NCI-H2081 (cell line): ENCODE measurements around the gene PPL.
"Not testable (repeated sequence)": the region's sequence is repeated elsewhere in the genome, so short reads cannot be mapped to it uniquely, and the experiment has no call there.

Source experiments
- DNase-seq, 2 experiments: peaks; one replicate each; lab custom pipeline; 2025; lab: John Stamatoyannopoulos, UW

The PPL gene

DNA sequence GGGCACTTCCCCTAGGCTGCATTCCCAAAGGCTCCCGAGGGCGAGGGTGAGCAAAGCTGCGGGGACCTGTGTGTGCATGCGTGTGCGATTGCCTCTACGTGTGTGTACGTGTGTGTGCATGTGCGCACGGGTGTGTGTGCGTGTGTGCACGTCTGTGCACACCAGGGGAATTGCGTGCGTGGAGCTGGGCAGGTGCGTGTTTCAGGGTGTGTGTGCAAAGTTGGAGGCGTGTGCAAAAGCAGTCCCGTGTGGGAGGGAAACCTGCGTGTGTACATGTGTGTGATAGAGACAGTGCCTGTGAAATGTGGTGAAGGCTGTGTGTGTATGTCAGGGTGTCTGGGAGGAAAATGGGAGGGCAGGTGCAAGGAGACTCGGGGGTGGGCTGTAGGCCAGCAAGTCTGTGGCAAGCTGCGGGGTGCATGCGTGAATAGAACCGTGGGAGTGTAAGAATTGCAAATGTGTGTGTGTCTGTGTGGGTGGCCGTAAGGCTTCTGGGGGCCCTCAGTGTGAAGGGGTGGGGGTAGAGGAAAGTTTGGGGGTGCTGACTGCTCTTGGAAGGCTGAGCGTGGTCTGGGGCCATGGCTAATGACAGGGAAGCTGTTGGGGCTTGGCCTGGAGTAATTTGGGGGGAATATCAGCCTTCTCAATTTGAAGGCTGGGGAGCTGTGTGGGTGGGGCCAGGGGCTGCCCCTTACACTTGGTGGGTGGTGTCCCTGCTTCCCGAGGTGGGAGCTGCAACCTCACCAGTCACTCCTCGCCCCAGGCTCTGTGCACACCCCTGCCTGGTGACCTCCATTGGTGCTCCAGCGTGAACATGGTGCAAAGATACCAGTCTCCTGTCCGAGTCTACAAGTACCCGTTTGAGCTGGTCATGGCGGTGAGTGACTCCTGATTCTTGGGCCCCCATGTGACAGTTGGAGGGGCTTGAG is 21.8 kb upstream of the PPL start:
- no peak for DNase-seq

- peak; percentile 92 to 98 for DNase-seq
Measured at GRCh38 chr16:4957720-4958509, 21.0 kb upstream of the PPL start, which contains the start of gene SEC14L5. Gene SEC14L5 (plus strand): TSS chr16:4958330. CDS start chr16:4959324, 994 bp downstream.

DNA sequence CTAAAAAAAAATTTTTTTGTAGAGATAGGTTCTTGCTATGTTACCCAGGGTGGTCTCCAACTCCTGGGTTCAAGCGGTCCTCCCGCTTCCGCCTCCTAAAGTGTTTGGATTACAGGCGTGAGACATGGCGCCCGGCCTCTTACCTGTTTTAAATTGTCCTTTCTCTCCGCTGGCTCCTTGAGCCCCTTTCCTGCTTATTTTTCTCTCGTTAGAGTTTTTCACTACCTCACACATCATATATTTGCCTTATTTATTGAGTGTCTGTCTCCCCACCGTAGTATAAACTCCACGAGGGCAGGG is 20.4 kb upstream of the PPL start:
- DNase-seq, result no peak

GRCh38 chr16:4954714-4955113 is 17.8 kb upstream of the PPL start:
- no peak for DNase-seq

GRCh38 chr16:4951583-4951982 is 14.6 kb upstream of the PPL start:
- DNase-seq, result not testable (repeated sequence)

GRCh38 chr16:4949986-4950385 is 13.0 kb upstream of the PPL start:
- no peak for DNase-seq

GRCh38 chr16:4948903-4949766 is 12.2 kb upstream of the PPL start:
- no peak for DNase-seq

DNA sequence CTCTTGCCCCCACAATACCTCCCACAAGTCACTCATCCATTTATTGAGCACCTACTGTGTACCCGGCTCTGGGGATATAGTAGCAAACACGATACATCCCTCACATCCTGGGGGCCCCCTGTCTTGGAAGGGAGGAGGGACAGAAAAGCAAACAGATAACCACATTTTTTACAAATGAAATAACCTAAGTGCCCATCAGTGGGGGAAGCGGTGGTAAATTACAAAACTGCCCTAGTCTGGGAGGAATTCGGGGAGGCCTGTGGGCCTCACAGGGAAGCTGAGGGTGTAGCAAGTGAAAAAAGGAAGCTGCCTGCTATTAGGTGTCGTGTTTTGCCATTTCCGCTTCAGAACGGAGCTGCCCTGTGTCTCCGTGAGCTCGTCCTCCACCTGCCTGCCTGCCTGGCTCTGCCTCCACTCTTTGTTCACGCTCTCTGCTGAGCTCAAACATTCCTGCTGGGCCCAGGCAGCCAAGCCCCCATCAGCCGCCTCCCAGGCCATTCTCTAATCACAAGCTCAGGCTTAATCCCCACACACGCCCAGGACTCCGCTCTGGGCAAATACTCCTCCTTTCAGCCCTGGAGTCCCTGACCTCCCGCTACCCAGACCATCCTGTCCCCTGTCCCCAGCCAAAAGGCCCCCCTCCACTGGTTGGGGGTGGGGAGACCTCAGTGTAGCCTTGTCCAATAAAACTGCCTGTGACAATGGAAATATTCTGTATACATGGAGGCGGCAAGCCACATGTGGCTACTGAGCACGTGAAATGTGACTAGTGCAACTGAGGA is 11.0 kb upstream of the PPL start:
- peak; percentile 68 to 90 for DNase-seq

GRCh38 chr16:4946917-4947316 is 10.0 kb upstream of the PPL start:
- DNase-seq, result no peak

GRCh38 chr16:4945560-4946502 is 8.9 kb upstream of the PPL start:
- no peak for DNase-seq

DNA sequence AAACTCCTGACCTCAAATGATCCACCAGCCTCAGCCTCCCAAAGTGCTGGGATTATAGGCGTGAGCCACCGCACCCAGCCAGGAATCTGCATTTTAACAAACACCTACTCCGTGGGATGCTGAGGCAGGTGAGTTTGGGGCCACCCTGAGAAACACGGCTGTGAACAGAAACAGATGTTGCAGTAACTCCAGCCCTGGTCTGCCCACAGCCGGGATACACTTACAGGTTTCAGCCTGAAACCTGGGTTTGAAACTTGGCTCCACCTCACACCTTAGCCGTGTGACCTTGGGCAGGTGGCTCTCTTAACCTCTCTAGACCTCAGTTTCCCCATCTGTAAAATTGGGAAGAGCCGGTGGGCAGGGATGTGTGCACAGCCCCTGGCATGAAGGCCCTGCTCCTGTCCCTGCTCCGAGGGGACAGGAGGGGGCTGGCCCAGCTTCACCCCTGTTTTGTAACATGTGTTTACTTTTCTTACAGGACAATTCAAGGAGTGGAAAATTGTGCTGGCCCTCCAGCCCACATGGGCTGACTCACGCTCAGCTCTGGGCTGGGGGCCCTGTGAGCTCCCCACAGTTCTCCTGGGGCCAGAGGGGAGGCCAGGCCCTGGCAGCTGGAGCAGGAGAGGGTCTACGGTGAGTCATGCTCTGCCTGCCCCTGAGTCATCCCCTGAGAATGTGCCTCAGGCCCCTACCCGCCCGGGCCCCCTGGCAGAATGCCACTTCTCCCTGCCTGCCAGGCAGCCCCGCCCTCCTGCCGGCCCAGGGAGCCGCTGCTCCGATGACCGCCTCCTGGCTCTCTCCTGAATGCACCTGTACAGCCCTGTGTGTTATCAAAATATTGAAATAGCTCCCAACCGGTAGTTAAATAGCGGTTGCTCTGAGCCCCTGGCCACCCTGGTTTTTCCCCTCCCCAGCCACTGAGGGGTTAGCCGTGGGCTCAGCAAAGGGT is 7.7 kb upstream of the PPL start:
- DNase-seq, result peak; percentile 93

DNA sequence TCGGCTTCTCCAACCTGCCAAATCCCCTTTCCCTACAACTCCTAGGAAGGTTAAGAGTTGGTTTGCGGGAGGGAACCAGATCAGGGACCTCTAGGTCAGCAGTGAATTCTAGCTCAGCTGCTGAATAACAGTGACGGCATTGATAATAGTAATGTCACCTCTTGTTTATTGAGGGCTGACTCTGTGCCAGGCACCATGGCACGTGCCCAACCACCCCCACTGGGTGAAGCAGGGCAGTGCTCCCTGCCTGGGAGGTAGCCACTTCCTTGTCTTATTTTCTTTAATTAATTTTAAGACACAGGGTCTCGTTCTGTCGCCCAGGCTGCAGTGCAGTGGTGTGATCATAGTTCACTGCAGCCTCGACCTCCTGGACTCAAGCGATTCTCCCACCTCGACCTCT is 5.5 kb upstream of the PPL start:
- no peak for DNase-seq

GRCh38 chr16:4940719-4941118 is 3.8 kb upstream of the PPL start:
- no peak for DNase-seq

GRCh38 chr16:4938683-4939030 is 1.7 kb upstream of the PPL start:
- DNase-seq, result no peak

DNA sequence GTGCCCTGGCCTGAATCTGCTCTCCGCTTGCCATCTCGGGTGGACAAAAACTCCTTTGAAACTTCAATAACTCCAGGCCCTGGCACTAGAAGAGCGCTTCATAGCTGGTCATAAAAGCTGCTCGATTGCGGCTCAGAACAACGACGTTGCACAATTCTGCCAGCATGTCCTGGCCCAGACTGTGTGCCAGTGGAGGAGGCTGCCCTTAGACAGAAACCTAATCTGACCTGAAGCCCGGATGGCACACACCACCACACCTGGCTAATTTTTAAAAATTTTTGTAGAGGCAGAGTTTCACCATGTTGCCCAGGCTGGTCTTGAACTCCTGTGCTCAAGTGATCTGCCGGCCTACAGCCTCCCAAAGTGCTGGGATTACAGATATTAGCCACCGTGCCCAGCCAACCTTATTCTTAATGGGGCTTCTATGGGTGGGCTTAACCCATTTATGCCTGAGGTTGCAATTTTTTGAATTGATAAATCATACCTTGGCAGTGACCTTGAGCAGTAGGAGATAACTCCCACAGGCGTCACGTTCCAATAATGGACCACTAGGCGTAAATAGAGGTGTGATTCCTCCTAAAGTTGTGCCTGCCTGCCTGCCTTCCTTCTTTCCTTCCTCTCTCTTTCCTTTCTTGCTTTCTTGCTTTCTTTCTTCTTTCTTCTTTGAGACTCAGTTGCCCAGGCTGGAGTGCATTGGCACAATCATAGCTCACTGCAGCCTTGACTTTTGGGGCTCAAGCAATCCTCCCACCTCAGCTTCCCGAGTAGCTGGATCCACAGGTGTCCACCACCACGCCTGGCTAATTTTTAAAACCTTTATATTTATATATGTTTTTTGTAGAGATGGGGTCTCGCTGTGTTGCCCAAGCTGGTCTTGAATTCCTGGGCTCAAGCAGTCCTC is 1.1 kb upstream of the PPL start:
- no peak for DNase-seq

GRCh38 chr16:4936181-4936990 is 562 bp downstream of the PPL start:
- DNase-seq, result peak in 1 of 2 experiments; percentile 24

DNA sequence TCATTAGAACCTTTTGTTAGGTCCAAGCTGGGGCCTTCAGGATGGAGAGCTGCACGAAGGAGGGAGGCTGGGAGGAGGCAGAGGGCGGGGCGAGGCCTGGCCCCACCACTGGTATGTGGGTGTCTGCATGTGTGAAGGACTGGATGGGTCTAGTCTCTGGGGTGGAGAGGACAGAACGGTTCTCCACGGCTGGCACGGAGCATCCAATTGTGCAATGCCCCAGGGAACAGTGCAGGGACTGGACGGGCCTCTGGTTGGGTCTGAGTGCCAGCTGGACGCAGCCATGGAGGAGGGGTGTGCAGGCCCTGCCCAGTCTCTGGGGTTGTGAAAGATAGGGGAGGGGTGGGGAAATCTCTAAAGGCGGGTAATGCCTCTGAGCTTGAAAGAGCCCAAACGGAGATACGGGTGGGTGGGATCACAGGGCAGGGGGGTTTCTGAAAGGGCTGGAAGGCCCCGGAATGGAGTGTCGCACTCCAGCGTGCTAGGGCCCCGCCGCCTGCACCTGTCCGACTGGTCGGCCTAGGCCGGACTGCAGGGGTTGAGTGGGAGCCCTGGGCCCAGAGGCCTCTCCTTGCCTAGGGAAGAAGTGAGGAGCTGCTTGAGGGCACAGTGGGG is 1.6 kb downstream of the PPL start:
- no peak for DNase-seq
